Right hindlimb (tissue), 1 donor: Measurements from ENCODE around the gene EML3.
"Not testable (repeated sequence)": the region's sequence is repeated elsewhere in the genome, so short reads cannot be mapped to it uniquely, and the experiment has no call there.

Source experiments
- DNase-seq: peaks from one replicate; pipeline ENCODE4 v3.0.0-alpha.2; 2018

EML3 gene, protein sequence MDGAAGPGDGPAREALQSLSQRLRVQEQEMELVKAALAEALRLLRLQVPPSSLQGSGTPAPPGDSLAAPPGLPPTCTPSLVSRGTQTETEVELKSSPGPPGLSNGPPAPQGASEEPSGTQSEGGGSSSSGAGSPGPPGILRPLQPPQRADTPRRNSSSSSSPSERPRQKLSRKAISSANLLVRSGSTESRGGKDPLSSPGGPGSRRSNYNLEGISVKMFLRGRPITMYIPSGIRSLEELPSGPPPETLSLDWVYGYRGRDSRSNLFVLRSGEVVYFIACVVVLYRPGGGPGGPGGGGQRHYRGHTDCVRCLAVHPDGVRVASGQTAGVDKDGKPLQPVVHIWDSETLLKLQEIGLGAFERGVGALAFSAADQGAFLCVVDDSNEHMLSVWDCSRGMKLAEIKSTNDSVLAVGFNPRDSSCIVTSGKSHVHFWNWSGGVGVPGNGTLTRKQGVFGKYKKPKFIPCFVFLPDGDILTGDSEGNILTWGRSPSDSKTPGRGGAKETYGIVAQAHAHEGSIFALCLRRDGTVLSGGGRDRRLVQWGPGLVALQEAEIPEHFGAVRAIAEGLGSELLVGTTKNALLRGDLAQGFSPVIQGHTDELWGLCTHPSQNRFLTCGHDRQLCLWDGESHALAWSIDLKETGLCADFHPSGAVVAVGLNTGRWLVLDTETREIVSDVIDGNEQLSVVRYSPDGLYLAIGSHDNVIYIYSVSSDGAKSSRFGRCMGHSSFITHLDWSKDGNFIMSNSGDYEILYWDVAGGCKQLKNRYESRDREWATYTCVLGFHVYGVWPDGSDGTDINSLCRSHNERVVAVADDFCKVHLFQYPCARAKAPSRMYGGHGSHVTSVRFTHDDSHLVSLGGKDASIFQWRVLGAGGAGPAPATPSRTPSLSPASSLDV

DNA sequence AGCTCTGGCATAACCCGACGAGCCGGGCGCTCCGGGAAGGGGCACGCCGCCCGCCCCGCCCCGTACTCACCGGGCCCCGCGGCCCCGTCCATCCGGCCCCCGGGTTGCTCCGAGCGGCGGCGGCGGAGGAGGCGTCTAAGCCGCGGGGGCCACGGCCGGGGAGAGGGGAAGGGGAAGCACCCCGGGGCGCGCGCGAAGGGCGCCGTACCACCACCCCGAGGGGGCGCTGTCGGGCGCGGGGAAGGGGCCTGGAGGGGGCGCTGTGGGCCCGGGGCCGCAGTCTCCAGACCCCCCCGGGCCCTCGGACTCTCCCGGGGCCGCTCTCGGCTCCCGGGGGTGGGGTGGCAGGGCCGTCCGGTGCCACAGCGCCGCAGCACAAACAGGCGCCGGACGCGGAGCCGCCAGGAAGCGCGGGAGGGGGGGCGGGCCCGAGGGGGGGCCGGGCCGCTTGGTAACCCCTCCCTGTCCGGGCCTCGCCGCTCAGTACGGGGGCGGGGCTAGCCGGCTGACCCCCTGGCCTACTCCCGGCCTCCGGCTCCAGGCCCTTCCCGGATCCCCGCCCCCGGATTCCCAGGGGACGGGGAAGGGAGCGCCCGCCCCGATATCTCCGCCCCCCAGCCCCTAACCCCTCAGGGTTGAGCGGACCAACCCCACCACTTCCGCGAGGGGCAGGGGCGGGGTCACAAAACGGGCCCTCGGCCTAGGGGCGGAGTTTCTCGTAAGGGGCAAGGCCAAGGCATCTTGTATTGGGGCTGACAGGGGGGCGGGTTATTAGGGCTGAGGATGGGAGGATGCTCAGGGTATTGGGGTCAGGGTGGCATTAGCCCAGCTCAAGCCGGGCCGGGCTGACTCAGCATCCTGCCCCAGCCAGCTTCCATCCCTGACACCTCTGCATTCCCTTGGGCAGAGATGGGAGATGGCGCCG, at the start of gene EML3, which contains the start of gene ROM1:
TSS of gene EML3 (minus strand) at position 410 of the 925 bp plus-strand sequence. CDS start at position 92, 318 bp downstream.
TSS of gene ROM1 (plus strand) at position 892 of the 925 bp plus-strand sequence. CDS start at position 917, 25 bp downstream.
- peak; percentile 96 for DNase-seq

DNA sequence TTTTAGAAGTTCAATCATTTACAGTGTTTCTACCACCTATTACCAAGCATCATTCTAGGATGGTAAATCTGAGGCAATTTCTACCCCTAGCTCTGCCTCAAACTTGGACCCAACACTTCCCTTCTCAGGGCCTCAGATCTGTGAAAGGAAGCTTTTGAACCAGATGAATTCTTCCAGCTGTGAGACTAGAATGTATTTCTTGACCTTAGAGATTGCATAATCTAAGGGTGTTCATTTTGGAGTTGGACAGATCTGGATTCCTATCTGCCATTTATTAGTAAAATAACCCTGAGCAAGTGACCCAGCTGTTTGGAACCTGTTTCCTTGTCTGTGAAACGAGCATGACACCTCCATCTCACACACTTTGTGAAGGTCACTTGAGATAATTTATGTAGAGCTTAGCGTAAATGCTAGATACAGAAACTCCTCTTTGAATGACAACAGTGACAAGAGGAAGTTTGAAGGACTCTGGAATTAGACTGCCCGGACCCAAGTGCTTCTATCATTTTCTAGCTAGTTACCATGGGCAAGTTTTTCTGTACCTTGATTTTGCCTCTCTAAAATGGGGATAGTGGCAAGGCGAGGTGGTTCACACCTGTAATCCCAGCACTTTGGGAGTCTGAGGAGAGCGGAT, 44.3 kb upstream of the EML3 start:
- no peak for DNase-seq

DNA sequence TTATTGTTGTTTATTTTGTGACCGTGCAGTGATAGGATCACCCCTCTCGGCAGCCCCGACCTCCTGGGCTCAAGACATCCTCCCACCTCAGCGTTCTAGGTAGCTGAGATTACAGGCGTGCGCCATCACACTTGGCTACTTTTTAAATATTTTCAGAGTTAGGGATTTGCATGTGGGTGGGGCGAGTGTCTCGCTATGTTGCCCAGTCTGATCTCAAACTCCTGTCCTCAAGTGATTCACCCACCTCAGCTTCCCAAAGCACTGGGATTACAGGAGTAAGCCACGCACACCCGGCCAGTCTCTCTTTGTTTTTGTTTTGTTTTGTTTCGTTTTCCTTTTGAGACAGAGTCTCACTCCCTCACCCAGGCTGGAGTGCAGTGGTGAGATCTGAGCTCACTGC, 41.7 kb upstream of the EML3 start:
- DNase-seq, result no peak

DNA sequence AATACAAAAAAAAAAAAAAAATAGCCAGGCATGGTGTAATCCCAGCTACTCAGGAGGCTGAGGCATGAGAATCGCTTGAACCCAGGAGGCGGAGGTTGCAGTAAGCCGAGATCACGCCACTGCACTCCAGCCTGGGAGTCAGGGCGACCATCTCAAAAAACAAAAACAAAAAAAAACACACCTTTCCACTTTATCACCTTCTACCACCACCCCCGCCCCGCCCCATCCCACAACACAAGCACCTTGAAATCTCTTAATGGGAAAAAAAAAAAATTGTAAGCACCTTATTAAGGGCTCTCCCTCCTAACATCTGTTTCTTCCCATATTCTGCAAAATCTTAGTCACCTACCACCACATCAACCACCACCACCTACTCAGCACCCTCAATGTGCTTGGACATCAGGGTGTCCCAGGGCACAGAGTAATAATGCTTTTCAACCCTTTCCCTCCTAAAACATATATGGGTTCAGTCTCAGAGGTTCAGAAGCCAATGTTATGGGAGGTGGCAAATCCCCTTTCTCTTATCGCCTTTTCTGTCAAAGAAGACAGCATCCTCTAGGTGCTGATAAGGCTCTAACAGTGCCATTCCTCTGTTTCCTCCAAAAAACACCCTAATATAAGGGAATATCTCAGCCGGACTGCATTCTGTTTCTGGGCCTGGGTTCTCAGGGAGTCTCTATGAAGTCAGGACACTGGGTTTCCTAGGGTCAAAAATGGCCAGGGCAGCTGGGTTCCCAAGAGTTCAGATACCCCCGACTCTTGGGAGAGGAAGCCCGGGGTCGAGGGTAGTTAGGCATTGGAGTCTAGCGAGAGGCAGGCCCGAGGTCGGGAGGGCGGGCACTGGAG, 39.8 kb upstream of the EML3 start:
- DNase-seq, result no peak

DNA sequence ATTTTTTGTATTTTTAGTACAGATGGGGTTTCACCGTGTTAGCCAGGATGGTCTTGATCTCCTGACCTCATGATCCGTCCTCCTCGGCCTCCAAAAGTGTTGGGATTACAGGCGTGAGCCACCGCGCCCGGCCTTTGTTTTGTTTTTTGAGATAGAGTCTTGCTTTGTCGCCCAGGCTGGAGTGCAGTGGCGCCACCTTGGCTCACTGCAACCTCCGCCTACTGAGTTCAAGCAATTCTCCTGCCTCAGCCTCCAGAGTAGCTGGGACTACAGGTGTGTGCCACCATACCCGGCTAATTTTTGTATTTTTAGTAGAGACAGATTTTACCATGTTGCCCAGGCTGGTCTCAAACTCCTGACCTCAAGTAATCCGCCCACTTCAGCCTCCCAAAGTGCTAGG, 37.7 kb upstream of the EML3 start:
- not testable (repeated sequence) for DNase-seq

DNA sequence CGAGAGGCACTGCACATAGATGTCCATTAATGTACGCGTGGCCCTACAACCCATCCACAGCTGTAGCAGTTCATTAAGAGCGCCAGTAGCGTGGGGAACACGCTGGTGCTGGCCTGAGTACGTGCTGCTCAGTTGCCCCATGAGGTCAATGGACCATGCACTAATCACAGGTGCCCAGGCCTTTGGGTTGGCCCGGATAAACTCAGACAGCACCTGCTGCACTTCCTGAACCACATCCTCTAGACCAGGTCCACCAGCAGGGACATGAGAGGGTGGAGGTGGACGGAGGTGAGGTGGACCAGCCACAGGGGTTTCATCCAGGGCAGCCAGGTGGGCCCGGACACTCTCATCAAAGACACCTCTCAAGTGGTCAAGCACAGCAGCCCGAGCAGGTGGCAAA, 36.9 kb upstream of the EML3 start:
- DNase-seq, result no peak

DNA sequence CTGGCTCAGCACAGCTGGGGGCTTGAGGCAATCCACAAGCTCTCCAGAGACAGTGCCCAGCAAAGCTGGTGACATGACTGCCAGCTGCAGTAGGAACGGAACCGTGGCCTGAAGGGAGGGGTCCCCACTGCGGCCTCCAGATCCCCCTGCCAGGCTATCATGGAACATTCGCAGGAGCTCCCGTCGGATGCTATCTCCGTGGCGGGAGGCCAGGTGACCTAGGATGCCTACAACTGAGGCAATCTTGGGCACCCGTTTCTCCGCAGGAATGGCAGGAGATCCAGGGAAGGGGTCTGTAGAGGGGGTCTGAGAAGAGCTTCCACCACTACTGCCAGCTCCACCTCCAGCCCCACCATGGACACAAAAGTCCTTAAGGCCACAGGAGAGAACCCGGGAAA, 36.4 kb upstream of the EML3 start:
- DNase-seq, result no peak

DNA sequence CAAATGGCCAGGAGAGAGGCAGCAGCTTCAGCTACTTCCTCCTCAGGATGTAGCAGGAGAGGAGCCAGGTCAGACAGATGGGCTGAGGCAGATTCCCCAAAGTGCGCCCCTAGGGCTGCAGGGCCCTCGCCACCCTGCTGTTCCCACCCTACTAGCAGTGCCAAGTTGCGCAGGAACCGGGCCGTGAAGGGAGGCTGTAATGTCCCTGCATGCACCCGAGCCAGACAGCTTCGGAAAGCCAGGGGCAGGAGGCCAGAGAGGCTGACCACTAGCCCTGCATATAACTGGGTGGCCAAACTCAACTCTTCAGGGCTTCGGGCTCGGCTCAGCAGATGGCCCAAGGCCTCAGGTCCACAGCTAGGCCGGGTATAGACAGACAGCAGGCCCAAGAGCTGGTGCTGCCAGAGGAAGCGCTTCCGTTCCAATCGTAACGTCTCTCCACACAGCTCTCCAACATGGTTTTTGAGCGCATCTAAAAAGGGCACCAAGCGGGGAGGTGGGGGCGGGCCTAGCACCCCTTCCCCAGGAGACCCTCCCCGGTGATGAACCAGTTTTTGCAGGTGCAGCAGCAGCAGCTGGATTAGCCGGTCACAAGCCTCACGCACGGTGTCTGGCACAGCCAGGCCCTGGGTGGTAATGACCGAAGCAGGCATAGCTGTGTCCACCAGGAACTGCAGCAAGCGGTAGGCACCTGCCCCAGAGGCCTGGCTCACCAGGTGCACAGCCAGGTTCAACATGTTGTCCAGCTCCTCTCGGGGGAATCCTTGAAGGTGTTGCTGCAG, 35.8 kb upstream of the EML3 start:
- DNase-seq, result no peak

DNA sequence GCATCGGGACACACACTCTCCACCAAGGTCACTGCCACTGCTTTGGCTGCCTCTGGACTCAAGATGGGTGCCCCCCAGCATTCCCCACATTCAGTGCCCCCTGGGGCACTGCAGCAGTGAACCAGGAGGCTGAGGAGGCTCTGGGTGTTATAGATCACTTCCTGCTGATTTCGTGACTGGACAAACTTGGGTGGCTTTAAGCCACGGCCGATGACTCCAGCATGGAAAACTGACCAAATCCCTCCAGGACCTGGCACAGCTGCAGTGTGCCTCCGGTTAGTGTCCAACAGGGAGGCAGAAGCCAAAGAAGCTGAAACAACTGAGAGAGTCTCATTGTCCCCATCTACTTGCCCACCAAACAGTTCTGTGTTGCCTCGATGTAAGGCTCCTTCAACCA, 35.0 kb upstream of the EML3 start:
- no peak for DNase-seq

DNA sequence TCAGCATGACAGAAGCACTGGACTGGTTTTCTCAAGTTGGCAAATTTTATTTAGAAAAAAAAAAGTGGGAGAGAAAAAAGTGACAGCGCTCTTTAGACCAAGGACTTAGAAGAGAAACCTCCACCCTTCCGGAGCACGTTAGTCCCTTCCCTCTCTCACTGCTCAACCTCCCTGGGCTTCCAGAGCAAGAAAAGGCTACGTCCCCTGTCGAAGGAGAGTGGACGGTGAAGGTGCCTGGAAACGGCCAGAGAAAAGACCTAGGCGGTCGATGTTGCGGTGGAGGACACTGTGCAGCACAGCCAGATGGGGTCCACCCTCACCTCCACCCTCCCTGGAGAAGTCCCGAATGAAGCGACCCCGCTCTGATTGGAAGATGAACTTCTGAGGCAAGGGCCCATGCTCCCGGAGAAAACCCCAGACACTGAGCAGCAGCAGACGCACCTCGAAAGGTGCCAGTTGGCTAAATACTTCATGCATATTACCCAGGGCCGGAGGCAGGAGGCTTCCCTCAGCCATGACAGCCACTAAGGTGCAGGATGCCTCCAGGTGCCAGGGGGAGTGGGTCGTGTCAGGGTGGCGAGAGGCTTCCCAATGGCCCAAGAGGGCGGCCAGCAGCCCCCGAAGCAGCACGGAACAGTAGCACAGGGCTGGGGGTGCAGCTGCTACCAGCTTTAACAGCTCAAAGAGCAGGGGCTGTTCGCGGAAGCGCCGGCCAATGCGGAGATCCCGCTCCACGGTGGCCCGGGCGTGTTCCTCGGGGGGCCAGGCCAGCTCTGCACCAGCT, 34.4 kb upstream of the EML3 start:
- DNase-seq, result no peak

DNA sequence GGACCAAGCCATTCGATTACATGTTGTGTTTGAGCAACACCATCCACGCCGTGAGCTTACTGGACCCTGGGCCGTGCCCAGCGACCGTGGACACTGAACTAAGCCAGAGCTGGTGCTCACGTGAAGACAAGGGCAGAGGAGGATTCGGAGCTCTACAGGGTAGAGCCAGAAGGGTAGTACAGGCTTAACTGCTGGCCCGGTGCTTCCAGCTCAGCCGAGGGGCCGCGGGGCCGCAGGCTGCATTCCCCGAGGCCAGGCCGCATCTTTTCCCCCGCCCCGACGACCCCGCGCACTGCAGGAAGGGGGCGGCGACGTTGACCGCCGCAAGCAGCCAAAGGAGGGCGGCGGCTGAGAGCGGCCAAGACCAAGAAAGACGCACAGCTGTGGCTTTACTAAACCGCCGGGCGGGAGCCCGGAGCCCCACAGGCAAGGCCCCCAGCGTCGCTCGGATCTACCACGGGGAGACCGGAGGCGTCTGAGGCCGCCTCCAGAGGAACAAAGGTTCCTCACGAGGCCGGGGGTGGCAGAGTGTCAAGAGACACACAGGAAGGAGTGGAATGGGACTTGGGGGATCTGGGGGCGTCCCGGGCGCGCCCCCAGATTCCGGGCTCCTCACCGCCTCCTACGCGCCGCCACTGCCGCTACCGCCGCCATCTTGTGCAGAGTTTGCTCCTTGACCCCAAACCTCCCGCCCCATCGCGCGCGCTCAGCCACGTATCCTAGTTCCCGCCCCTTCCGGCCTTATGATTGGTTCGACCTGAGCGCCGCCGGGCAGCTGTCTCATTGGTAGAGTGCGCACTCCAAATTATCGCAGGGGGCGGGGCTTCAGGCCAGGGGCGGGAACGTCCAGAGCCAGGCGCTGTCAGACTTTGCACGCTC, 33.6 kb upstream of the EML3 start, which contains the start of gene GANAB:
TSS of gene GANAB (minus strand) at position 668 of the 879 bp plus-strand sequence. CDS start at position 654, 14 bp downstream.
- peak; percentile 99 for DNase-seq

DNA sequence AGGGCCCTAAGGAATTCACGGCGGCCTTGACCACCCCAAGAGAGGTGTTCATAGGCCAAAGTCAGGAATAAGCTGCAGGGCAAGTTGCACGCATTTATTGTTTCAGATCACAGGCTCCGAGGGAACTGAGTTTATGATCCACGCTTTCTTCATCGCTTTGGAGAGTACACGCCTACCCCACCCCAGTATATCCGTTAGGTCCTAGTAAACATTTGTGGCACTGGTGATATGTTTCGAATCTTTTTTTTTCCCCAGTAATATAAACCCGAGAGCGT, 33.0 kb upstream of the EML3 start:
- no peak for DNase-seq

DNA sequence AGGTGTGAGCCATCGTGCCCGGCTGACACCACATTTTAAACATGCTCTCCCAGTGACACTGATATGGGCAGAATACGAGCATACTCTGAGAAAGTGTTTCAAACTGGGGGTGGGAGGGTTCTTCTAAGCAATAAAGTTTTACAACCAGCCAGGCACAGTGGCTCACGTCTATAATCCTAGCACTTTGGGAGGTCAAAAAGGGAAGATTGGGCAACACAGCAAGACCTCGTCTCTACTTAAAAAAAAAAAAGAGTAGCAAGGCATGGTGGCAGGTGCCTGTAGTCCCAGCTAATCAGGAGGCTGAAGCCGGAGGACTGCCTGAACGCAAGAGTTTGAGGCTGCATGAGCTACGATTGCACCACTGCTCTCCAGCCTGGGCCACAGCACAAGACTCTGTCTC, 31.6 kb upstream of the EML3 start:
- no peak for DNase-seq

DNA sequence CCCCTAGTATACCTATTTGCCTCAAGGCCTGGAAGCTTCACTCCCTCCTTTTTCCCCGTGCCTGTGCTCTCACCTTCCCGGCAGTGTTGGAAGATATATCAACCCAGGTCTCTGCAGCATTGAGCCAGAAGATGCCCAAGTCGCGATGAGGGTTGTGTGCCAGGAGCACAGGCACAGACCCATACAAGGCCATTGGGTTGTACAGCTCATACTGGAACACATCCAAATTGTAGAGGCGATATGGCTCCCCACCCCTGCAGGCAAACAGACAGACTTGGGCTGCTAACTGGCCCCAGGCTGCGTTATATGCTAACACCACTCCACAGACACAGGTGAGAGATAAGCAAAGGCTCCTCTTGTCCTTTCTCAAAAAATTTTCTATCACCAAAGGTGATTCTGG, 19.9 kb upstream of the EML3 start:
- DNase-seq, result no peak

DNA sequence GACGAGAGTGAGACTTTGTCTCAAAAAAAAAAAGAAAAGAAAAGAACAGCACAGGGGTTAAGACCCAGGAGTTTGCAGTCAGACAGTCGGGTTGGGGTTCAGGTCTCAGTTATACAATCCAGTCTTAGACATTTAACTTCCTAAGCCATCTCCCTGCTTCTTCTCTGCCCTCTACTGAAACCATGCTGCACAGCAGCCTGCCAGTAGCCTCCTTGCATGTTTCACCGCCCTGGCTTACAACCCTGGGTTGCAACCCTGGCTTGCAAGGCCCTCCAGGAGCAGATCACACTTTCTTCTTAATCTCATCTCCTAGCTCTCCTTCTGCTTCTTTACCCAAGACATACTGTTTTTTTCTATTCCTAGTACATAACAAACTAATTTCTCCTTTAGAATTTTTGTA, 15.1 kb upstream of the EML3 start:
- no peak for DNase-seq

DNA sequence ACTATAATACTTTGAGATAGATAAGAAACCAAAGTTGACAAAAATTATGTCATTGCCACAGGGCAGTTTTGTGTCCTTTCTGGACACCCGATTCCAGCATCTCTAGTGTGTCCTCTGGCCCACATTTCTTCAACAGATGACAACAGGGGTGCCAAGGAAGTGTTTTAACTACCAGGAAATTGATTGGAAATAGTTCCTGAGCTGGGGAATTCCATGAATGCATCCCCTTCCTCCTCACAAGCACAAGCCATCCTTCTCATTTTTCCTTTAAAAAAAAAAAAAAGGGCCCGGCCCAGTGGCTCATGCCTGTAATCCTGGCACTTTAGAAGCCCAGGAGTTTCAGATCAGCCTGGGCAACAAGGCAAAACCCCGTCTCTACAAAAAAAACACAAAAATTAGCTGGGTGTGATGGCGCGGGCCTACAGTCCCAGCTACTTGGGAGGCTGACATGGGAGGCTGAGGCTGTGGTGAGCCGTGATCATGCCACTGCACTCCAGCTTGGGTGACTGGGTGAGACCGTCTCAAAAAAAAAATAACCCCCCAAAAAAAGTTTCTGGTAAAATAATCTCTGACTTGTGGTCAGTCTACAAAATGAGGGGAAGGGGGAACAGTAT, 10.0 kb upstream of the EML3 start:
- DNase-seq, result no peak

DNA sequence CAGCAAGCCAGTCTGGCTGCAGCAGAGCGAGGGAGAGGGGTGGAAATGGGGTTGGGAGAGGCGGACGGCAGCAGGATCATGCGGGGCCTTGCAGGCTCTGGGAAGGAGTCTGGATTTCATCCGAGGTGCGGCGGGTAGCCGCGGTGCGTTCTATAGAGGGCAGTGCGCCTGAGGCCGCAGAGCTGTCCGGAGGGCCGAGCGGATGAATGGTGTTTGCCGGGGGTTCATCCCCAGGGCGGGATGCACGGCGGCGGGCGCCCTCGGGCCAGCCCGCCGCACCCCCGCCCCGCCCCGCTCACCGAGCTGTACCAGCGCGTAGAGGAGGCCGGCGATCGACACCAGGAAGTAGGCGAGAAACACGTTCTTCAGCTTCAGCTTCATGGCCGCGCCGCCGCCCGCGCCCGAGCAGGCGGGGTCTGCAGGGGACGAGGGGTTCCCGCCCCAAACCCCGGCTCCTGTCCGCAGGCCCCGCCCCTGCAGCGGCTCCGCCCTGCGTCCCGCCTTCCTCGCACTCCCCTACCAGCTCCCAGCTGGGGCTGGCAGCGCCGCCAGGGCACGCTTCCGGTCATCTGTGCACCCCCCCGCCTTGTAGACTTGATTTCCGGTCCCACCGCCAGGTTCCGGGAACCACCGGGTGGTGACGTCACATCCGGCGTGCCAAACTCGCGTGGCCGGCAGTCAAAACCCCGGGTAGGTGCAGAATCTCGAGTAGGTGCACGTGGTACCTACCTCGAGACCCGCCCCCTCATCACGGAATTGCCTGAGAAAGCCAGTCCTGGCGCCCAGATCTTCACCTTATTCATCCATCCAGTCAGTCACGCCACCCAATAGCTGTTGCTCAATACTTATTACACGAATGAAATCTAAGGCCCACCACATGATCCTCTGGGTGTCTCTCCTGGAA, 9.2 kb upstream of the EML3 start, which contains the start of gene B3GAT3:
TSS of gene B3GAT3 (minus strand) at position 420 of the 904 bp plus-strand sequence. CDS start at position 381, 39 bp downstream.
- peak; percentile 98 for DNase-seq
